HG03457 (cell line): ENCODE measurements around the gene B3GALT6.

ENCODE experiments used
- ATAC-seq: cut with Tn5 transposase; IDR thresholded peaks from one replicate; pipeline ENCODE4 v1.9.1; 2021; ENCODE audit warnings: moderate number of reproducible peaks; ENCODE audit not compliant: unreplicated experiment

The B3GALT6 gene

DNA sequence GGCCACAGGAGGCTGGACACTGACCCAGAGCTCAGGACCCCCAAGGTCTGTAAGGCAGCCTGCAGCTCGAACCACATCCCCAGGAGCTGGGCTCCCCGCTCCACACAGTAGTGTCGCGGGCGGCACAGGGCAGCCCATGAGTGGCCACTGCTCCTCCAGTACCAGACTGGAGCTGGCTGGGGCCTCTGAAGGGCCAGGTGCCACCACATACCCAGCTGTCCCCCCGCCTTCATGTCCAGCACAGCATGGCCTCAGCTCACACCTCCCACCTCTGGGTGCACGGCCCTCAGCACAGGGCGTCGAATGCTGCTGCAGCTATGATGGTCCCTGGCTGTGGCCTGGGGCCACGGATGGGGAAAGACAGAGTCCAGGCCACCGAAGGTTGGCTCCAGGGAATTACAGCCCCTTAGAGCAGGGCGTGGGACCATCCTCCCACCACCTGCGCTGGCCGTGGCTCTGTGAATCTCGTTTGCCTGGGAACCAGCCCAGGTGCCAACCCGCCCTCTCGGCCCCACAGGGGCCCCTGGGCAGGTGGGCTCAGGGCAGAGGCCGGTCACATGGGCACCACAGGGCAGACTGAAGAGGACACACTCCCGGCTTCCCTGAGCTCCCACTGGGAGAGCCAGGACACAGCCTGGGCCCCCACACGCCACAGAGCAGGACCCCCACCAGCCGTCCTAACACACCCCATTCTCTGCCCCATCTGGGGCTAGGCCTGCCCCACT lies 16.0 kb upstream of the B3GALT6 start:
- no peak for ATAC-seq

DNA sequence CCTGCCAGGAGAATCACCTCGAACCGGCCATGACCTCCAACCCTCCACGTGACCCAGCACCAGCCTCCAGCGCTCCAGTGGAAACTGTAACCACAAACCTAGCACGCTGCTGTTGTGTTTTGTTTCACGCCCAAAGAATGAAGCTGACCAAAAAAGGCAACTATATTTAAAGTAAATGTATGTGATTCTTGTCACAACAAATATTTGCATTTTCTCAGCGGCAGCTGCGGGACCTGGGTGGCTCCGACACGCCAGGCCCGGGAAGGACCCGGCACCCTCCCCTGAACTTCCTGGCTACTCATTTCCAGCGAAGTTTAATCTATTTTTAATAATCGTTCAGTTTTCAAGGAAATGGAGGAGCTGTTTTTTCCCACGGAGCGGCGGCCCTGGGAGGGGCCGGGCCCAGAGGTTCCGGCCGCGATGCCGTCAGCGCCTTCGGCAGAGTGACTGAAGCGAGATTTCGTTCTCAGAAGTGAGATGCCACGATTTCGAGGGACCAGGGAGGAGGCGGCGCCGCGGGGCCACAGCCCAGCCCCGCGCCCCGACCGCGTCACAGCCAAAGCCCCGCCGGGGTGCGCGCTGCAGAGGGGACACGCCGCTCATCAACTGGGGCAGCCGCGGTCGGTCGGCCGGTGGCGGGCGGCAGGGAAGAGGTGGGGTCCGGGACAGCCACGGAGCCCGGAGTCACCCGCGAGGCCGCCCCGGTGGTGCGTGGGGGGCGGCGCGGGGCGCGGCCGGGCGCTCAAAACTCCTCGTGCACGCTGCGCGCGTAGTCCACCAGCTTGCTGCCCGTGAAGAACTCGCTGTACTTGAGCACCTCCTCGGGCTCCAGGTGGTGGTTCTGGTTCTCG lies 15.0 kb upstream of the B3GALT6 start:
- no peak for ATAC-seq

DNA sequence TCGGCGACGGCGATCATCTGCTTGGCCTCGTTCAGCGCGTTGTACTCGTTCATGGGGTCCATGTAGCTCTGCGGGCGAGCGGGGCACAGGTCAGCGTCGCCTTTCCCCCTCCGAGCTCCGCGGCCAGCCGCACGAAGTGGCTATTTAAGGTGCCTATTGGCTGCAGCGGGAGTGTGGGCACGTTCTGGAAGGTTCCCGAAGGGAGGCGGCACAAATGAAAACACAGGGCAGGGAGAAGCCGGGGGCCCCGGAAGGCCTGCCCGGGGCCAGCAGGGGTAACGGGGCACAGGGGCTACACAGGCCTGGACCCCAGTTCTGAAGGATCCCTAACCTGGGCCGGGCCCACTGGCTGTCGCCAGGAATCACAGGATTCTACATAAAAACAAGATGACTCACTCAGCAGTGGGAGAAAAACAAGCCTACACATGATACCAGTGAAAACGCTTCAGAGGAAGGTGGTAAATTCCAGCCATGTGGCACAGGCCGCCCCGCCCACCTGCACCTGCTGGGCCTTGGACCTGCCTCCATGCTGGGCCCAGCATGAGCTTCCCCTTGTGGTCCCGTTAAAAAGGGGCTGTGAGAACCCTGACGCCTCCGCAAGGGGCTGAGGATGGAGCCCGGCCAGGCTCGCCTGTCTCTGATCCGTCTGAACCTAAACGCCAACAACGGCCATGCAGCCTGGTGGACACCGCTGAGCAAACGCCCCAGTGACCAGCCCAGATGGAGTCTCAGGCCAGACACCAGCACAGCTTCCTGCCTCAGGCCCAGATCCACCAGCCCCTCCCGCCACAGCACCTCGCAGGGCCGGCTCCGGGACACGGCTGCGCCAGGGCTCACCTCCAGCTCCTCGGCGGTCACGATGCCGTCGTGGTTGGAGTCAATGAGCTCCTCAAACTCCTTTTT lies 14.2 kb upstream of the B3GALT6 start:
- ATAC-seq: no peak

DNA sequence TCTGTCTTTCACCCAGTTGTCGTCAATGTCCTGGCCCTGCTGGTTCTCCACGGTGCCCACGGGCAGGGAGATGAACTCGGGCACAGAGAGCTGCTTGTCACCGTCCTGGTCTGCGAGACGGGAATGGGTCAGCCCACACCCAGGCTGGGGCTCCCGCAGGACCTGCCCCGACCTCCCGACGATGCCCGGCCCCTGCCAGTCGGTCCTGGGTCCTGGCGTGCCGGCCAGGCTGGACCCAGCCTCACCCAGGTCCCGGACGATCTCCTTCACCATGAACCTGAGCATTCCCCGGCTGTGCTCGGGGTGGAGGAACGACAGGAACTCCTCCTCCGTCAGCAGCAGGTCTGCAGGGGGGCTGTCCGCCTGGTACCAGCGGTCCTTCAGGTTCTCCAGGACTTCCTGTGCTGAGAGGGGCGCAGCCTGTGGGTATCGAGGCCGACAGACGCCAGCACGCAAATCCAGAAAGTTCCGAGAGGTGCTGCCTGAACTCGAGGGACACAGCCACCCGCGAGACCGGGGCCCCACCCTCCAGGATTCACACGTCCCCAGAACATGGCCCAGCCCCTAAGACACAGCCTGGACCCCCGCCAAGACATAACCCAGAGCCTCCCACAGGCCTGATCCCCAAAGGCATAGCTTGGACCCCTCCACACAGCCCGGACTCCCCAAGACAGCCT lies 13.4 kb upstream of the B3GALT6 start:
- no peak for ATAC-seq

DNA sequence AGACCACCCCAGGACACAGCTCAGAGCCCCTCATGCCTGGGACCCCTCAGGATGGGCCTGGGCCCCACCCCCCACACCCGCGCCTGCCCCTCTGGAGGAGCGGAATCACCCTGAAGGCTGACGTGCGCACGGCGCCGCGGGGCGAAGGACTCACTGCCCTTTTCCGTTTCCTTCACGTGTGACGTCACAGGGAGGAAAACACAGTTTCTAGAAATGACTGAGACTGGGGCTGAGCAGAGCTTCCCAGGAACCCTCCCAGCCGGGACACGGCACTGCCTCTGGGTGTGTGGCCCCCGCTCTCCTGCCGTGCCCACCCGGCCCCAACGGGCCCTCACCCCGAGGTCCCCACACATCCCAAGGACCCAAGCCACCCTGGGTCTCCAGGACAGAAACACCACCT lies 12.7 kb upstream of the B3GALT6 start:
- no peak for ATAC-seq

DNA sequence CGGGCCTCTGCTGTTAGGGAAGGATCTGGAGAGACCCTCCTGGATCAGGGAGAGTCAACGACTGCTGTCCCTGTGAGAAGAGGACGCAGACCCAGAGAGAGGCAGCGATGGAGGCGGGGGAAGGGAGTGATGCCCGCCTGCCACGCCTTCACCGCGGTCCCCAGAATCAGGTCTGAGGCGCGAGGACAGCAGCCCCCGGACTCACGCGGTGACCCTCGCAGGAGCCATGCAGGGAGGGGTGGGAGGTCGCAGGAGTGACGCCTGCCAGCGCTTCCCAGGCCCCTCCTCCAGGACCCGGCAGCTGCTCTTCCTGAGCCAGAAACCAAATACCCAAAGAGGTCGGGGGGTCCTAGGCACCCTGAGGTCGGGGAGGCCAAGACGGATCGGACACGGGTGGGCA lies 11.8 kb upstream of the B3GALT6 start:
- no peak for ATAC-seq

DNA sequence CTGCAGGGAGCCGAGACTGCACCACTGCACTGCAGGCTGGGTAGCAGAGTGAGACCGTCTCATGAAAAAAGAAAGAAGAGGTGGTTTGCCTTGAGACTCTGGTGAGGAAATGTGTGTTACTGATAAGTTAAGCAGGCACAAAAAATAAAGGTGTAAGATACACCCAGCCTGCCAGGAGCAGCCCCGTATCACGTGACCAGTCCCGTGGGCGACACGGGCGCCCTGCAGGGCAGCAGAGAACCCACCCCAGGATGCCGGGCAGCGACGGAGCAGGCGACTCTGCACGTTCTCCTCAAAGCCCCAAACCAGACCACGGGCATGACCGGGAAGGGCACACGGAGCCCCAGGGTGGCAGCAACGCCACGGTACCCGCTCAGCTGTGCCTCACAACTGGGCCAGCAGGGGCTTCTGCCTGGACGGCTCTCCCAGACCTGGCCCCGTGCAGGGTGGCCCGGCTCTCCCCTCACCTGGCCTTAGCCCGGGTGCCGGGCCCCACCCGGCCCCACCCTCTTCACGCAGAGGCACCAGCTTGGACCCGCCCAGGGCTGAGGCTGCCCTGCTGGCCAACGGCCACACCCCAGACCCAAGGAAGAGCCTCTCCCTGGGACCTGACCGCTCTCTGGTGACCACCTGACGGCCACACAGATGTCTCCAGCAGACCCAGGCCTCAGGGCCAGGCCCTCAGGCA lies 10.0 kb upstream of the B3GALT6 start:
- ATAC-seq: no peak

DNA sequence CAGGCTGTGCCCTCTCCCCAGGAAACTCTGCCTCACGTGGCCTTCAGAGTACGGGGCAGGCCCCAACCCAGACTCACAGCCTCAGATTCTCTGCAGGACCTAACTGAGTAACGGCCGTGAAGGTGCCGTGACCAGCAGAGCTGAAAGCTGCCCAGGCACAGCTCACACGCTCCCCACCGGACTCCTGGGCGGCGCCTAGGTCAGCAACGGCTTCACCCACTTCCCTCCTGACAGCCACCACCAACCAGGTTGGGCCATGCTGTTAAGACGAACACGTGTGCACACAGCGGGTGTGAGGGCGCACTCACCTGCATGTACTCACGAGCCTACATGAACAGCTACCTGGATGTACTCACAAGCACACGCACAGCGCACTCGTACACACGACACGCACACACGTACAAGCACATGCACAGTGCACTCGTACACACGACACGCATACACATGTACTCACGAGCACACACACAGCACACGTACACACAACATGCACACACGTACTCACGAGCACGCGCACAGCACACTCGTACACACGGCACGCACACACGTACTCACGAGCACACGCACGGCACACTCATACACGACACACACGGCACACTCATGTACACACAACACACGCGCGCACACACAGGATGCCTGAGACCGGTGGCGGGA lies 9.3 kb upstream of the B3GALT6 start:
- no peak for ATAC-seq

DNA sequence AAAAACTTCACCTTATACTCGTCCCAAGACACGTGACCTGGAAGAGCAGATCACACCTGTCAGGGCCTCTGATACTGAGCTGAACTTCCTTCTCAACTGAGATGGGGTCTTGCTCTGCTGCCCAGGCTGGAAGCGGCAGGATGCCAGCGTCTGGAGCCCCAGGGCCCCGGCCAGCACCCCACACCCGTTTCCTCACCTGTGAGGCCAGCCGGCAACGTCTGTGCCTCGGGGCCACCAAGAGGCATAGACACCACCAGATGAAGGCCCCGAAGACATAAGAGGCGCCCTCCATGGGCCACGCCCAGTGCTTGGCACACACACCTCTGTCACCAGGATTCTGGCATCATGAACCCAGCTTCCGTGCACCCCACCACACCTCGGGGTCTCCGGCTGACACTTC lies 8.7 kb upstream of the B3GALT6 start:
- no peak for ATAC-seq

DNA sequence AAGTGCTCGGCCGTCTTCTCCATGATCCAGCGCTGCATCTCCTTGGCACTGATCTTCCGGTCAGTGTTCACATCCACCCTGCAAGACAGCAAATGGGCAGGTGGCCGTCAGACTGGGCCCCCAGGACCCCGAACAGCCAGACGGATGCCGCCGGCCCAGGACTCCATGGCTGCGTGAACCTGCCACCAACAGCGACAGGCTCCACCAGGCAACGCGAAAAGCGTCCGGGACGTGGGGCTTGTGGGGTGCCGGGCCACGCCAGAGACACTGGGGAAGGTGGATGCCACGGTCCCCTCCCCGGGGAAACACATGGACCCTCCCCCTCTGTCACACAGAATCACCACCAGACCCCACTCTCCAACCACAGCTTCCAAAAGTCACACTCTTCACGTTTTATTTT lies 8.1 kb upstream of the B3GALT6 start:
- no peak for ATAC-seq

DNA sequence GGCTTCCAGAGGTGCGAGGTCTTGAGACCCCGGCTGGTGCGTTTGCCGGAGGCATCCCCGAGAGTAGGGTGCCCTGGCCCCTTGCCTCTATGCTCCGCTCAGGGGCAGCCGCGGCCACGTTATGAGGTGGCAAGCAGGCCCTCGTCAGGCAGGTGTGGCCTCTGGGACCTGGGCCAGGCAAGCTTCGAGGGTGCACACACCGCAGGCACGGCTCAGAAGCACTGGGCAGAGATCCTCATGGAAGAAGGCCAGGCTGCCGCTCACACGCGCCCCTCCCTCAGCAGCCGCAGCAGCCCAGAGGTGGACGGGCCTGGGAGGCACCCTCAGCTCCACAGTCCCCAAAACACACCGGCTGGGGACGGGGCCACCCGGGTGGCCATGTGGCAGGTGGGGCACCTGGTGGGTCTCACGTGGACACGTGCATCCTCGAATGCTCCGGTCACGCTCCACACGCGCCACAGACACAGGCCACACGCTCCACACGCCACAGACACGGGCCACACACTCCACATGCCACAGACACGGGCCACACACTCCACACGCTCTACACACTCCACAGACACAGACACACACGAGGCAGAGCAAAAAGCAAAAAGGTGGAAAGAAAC lies 6.7 kb upstream of the B3GALT6 start:
- no peak for ATAC-seq

DNA sequence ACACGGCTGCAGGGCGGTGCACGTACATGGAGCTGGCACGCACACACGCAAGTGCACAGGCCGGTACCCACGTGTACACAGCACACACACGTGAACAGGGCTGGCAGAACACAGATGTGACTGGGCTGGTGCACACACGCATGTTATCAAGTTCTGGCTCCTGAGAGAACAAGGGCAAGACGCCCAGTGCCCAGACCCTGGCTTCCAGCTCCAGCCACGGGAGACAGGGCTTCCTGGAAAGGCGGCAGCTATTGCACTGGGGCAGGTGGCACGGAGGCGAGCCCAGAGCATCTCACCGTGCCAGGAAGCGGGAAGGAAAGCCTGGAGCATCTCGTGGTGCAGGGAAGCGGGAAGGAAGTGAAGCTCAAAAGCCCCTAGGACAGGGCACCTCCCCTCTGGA lies 6.1 kb upstream of the B3GALT6 start:
- no peak for ATAC-seq

DNA sequence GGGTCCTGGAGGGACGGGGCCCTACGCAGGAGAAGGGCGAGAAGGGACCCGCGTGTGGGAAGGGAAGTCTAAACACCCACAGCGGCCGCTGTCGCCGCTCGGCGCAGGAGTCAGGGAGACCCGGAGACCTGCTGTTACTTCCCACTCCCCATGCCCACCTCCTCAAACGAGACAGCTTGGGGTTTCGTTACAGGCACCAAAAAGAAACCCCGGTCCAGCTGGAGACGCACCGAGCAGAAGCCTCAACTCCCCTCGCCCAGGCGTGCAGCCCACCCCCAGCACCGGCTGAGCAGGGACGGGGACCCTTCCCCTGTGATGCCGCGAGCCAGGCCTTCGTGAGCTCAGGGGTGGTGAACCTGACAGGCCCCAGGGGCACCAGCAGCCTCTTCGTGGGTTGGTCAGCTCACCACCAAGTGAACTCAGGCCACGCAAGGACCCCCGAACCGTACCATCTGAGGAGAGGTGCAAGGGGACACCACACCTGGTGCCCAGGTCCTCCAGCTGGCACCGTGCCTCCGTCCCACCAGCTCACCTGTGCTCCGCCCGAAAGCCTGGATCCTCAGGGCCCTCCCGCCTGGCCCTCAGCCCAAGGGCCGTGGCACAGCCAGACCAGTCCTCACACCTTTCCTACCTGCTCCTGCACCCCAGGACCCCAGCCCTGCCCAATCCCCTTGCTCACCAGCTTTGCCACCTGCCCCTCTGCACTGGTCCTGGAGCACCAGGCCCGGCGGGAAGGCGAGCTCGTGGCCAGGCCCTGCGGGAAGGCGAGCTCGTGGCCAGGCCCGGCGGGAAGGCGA lies 5.3 kb upstream of the B3GALT6 start:
- no peak for ATAC-seq

DNA sequence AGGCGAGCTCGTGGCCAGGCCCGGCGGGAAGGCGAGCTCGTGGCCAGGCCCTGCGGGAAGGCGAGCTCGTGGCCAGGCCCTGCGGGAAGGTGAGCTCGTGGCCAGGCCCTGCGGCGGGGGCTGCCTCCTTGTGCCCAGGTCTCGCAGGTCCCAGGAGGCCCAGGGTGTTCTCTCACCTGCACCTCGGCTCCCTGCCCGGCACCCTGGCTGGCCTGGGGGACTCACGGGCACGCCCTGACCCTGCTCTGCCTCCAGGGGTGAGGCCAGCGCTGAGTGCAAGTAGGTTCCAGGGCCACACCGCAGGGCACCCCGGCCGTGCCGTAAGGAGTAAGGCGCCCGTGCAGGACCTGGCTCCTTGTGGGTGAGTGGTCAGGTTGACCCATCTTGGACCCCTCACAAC lies 4.7 kb upstream of the B3GALT6 start:
- ATAC-seq: no peak

DNA sequence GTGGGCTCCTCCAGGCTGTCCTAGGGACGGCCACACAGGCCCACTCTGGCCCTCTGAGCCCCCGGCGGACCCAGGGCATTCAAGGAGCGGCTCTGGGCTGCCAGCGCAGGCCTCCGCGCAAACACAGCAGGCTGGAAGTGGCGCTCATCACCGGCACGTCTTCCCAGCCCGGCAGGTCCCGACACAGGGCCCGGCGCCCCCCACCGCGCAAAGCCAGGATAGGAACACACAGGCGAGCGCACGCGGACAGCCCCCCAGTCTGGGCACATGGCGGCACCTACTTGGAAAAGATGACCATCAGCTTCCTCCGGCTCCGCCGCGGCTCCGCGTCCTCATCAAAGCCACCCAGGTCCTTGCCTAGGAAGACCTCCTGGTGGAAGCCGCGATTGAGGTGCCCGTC lies 3.9 kb upstream of the B3GALT6 start:
- no peak for ATAC-seq

DNA sequence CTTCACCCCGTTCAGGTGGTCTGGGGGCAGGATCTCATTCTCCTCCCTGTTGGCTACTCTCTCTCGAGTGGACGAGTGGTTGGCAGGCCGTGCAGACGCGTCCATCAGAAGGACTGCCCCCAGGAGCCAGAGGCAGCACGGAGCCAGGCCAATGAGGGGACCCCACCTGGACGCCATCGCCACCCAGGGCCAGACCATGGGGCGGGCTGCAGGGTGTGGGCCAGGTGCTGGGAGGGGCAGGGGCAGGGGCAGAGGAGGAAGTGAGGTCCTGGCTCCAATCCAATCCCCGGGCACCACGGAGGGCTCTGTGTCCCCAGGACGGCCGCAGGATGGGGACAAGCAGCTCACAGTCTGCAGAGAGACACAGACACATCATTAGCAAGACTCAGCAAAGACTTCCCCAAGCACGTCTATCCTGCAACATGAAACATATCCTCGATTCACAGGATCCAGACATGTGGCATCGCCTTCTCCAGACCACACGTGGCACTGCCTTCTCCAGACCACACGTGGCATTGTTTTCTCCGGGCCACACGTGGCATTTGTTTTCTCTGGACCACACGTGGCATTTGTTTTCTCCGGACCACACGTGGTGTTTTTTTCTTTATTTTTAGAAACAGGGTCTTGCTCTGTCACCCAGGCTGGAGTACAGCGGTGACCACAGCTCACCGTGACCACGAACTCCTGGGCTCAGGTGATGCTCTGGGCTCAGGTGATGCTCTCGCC lies 3.3 kb upstream of the B3GALT6 start:
- no peak for ATAC-seq

DNA sequence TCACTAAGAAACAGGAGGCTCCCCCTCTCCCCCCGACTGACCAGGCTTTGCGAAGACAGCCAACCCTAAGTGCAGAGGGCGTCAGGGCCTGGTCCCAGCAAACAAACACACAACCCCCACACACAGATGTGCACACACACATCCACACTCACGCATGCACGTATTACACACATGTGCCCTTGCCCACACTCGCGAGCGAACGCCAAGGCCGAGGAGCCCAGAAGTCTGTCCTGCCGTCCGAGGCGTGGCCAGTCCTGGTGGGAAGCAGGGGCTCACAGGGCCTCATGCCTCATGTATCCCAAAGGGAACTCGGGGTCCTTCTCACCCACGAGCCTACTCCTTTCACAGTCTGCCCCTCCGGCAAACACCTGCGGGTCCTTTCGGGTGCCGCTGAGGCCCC lies 2.3 kb upstream of the B3GALT6 start:
- no peak for ATAC-seq
